Smooth muscle cell (in vitro differentiated cells): Measurements from ENCODE around the gene ZAR1. TPM values are rescaled to one million over a fixed set of nuclear protein-coding genes. Genes with fewer than 3 reads are reported as not detected.

Experiments used
- DNase-seq: peaks from one replicate; lab custom pipeline; 2025; ENCODE audit not compliant: unreplicated experiment; lab: John Stamatoyannopoulos, UW
- H2AFZ ChIP-seq: fragments of 200-600 bp; sonication (generic); 2 replicates; pipeline ENCODE4 v1.6.0; 2016; ENCODE audit warnings: antibody characterized with exemption, low read depth, mild to moderate bottlenecking
- H3F3A ChIP-seq: fragments of 200-600 bp; sonication (generic); 2 replicates; pipeline ENCODE4 v1.6.0; 2017; ENCODE audit warnings: antibody characterized with exemption, low read depth
- H3K27ac ChIP-seq: fragments of 200-600 bp; sonication (generic); 2 replicates; pipeline ENCODE4 v1.5.1; 2016; ENCODE audit warnings: low read depth, mild to moderate bottlenecking
- H3K27me3 ChIP-seq: fragments of 200-600 bp; sonication (generic); 2 replicates; pipeline ENCODE4 v1.6.1; 2016; ENCODE audit warnings: low read depth, mild to moderate bottlenecking
- H3K36me3 ChIP-seq: fragments of 200-600 bp; sonication (generic); 2 replicates; pipeline ENCODE4 v1.5.1; 2016; ENCODE audit warnings: low read depth
- H3K4me1 ChIP-seq: fragments of 200-600 bp; sonication (generic); 2 replicates; pipeline ENCODE4 v1.5.1; 2016; ENCODE audit warnings: low read depth
- H3K4me2 ChIP-seq: fragments of 200-600 bp; sonication (generic); 2 replicates; pipeline ENCODE4 v1.6.0; 2016; ENCODE audit warnings: mild to moderate bottlenecking
- H3K4me3 ChIP-seq: fragments of 200-600 bp; sonication (generic); 2 replicates; pipeline ENCODE4 v1.5.1; 2016; ENCODE audit warnings: mild to moderate bottlenecking
- H3K79me2 ChIP-seq: fragments of 200-600 bp; sonication (generic); 2 replicates; pipeline ENCODE4 v1.6.0; 2016; ENCODE audit warnings: low read depth, mild to moderate bottlenecking
- H3K9ac ChIP-seq: fragments of 200-600 bp; sonication (generic); 2 replicates; pipeline ENCODE4 v1.6.0; 2016; ENCODE audit warnings: low read depth
- H3K9me3 ChIP-seq: fragments of 200-600 bp; sonication (generic); replicated peaks from 2 replicates; pipeline ENCODE4 v1.5.1; 2016; ENCODE audit warnings: low read depth
- H4K20me1 ChIP-seq: fragments of 200-600 bp; sonication (generic); 2 replicates; pipeline ENCODE4 v1.6.0; 2016; ENCODE audit warnings: low read depth
- WGBS: methylation state at CpG from one replicate; pipeline ENCODE4 v1.1.7; 2016; ENCODE audit warnings: low lambda C conversion rate; 5-methylcytosine and 5-hydroxymethylcytosine counted together
- polyA plus RNA-seq: library from polyadenylated mRNA; unstranded; fragments of >200 nt; fragmentation: Nextera tagmentation; extraction: Ambion mirVana; gene quantifications from 2 replicates; pipeline ENCODE4 v1.2.1, GENCODE V29; 2016
- total RNA-seq: library from RNA; depleted of rRNA; stranded (reverse); fragments of >200 nt; gene quantifications from 2 replicates; pipeline ENCODE4 v1.2.3, GENCODE V29; 2014
- TF ChIP-seq, protein P1 (sequence below): fragments of 200-600 bp; sonication (generic); IDR thresholded peaks from 2 replicates; pipeline ENCODE4 v1.5.1; 2017; ENCODE audit warnings: borderline replicate concordance, mild to moderate bottlenecking, antibody characterized with exemption; ENCODE audit not compliant: insufficient read depth, poor library complexity, severe bottlenecking

The ZAR1 gene
- total and polyA plus RNA-seq, 2 experiments from 2014 or later, result not detected

GRCh38 chr4:48518143-48518542 lies 28.1 kb downstream of the ZAR1 start:
- Histone ChIP-seq H3K4me2 (no peak overlapping the region), H3K4me1 (no peaks in the 10 kb centered on the region), H3K9ac (no peak overlapping the region), H4K20me1 (peaks cover 3% of the 10 kb centered on the region), H3K79me2 (no peaks in the 10 kb centered on the region), H3K36me3 (peaks cover 40% of the 10 kb centered on the region), H2AFZ (no peak overlapping the region), H3K9me3 (no peaks in the 10 kb centered on the region), H3K4me3 (no peak overlapping the region), H3F3A (no peaks in the 10 kb centered on the region), H3K27me3 (no peaks in the 10 kb centered on the region), H3K27ac (no peak overlapping the region)
- WGBS, result 88% methylated on average over 3 of the region's 3 CpGs
- no peak for DNase-seq
- TF ChIP-seq, protein P1, sequence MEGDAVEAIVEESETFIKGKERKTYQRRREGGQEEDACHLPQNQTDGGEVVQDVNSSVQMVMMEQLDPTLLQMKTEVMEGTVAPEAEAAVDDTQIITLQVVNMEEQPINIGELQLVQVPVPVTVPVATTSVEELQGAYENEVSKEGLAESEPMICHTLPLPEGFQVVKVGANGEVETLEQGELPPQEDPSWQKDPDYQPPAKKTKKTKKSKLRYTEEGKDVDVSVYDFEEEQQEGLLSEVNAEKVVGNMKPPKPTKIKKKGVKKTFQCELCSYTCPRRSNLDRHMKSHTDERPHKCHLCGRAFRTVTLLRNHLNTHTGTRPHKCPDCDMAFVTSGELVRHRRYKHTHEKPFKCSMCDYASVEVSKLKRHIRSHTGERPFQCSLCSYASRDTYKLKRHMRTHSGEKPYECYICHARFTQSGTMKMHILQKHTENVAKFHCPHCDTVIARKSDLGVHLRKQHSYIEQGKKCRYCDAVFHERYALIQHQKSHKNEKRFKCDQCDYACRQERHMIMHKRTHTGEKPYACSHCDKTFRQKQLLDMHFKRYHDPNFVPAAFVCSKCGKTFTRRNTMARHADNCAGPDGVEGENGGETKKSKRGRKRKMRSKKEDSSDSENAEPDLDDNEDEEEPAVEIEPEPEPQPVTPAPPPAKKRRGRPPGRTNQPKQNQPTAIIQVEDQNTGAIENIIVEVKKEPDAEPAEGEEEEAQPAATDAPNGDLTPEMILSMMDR, result no peak

- Histone ChIP-seq H3K9me3 (no peaks in the 10 kb centered on the region), H3K79me2 (no peaks in the 10 kb centered on the region), H4K20me1 (no peaks in the 10 kb centered on the region), H3K9ac (no peak overlapping the region), H3K27me3 (no peaks in the 10 kb centered on the region), H3K27ac (no peak overlapping the region), H2AFZ (no peak overlapping the region), H3K4me3 (no peak overlapping the region), H3K36me3 (peaks cover 44% of the 10 kb centered on the region), H3K4me2 (no peak overlapping the region), H3K4me1 (no peaks in the 10 kb centered on the region), H3F3A (no peaks in the 10 kb centered on the region)
- WGBS, result 88% methylated on average over 1 of the region's 1 CpG
- TF ChIP-seq, protein P1, result no peak
- no peak for DNase-seq
Measured at GRCh38 chr4:48526406-48526805, 36.4 kb downstream of the ZAR1 start.

- Histone ChIP-seq H3K4me3 (no peak overlapping the region), H3K4me1 (no peaks in the 10 kb centered on the region), H4K20me1 (no peaks in the 10 kb centered on the region), H3K36me3 (peaks cover 40% of the 10 kb centered on the region), H2AFZ (no peak overlapping the region), H3K79me2 (no peaks in the 10 kb centered on the region), H3K27ac (no peak overlapping the region), H3K9ac (no peak overlapping the region), H3K27me3 (no peaks in the 10 kb centered on the region), H3F3A (no peaks in the 10 kb centered on the region), H3K4me2 (no peak overlapping the region), H3K9me3 (no peaks in the 10 kb centered on the region)
- no peak for DNase-seq
- TF ChIP-seq, protein P1, result no peak
Measured at GRCh38 chr4:48538358-48538757, 48.3 kb downstream of the ZAR1 start.

DNA sequence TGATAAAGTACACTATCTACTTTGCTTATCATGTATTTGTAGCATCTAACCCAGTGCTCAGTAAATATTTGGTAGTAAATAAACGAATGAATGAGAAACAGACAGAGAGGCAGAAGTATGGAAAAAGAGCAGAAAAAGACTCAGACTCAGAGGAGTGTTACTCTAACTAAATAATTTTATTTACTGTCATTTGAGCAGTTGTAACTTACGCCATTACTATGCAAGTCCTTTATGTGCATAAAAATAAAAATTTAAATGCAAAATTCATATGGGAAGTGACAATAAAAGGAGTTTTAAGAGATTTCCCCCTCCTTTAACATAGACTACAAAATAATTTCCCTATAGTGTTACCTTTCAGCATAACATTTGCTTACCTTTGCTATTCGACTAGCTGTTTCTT lies 49.5 kb downstream of the ZAR1 start:
- Histone ChIP-seq H4K20me1 (no peaks in the 10 kb centered on the region), H2AFZ (no peak overlapping the region), H3K79me2 (no peaks in the 10 kb centered on the region), H3K36me3 (peaks cover 38% of the 10 kb centered on the region), H3K9me3 (no peaks in the 10 kb centered on the region), H3K4me1 (no peaks in the 10 kb centered on the region), H3K27ac (no peak overlapping the region), H3K4me2 (no peak overlapping the region), H3K9ac (no peak overlapping the region), H3K4me3 (no peak overlapping the region), H3K27me3 (no peaks in the 10 kb centered on the region), H3F3A (no peaks in the 10 kb centered on the region)
- DNase-seq, result no peak
- TF ChIP-seq, protein P1, result no peak
- 96% methylated on average over 3 of the region's 3 CpGs for WGBS
